ENCODE measurements around the gene INTS13.
"Not testable (repeated sequence)": the region's sequence is repeated elsewhere in the genome, so short reads cannot be mapped to it uniquely, and the experiment has no call there.

INTS13 gene

DNA sequence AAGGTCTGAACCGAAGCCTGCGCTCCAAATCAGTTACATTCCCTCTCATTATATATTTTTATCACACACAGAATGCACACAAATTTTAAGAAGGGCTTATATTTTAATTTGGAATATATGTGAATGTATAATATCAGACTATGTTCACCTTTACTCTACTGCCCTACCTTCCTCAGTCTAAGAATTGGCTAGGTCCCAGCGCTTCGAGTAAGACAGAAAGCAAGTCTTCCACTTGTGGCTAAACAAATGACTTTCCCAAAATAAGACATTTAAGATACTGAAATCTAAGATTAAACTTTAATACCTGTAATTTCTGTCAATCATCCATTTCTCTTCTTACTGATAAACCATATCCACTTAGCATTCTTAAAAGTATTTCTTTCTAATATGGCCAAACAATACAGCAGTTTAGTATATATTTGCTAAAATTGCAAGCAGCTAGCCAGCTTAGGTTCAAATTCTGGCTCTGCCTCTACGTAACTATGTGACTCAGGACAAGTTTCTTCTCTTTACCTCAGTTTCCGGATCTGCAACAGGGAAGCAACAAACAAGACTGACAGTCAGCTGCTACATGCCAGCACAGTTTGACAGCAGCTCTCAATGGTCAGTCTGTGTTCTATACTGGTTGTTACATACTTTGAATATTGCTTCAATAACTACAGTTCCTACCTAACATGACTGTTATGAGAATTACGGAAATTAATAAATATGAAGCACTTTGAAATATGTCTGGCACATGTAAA, 2.0 kb downstream of the INTS13 start:
- FAIRE-seq, result no peak

DNA sequence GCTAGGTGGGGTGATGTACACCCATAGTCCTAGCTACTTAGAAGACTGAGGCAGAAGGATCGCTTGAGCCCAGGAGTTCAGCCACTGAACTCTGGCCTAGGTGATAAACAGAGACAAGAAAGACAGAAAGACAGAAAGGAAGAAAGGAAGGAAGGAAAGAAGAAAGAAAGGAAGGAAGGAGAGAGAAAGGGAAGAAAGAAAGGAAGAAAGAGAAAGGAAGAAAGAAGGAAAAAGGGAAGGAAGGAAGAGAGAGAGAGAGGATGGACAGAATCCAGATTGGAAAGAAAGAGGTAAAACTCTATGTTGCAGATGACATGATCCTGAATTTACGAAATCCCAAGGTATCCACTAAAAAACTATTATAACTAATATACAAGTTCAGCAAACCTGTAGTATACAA, 8.2 kb downstream of the INTS13 start:
- no peak for FAIRE-seq

DNA sequence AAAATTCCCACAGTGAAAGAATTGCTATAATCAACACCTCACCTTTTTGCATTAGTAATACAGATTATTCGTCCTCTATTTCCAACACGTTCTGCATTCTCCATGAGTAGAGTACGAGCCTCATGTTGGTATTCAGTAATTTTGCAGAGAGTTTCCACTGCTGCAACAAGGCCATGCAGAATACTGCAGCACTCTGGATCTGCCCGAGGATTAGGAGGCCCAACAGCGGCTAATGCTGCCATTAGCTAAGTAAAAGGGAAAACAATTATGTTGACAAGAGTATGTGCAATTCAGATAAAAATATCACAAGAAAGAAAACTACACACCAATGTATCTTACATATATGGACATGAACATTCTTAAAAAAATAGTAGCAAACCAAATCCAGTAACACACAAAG, 9.1 kb downstream of the INTS13 start:
- FAIRE-seq, result no peak

DNA sequence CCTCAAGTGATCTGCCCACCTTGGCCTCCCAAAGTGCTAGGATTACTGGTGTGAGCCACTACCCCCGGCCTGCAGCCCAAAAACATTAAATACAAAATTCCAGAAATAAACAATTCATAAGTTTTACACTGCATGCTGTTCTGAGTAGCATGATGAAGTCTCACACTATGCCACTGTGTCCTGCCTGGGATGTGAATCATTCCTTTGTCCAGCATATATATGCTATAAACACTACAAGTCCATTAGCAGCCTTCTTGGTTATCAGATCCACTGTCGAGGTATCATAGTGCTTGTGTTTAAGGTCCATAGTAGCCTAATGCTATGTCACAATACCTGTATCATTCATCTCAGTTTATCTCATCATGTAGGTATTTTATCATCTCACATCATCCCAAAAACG, 15.9 kb downstream of the INTS13 start:
- FAIRE-seq, result no peak

DNA sequence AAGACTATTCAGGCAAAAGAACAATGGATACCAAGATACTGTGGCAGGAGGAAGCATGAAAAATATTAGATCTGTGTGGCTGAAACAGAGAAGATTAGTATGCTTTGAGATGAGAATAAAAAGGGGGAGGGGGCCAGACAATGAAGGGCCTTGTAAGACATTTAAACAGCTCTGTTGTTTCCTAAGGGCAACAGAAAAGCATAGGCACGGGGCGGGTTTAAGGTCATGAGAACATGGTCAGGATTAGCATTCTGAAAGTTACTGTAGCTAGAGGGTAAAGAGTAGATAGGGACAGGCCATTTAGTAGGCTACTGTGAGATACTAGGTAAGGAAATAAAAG, 18.6 kb downstream of the INTS13 start:
- no peak for FAIRE-seq

DNA sequence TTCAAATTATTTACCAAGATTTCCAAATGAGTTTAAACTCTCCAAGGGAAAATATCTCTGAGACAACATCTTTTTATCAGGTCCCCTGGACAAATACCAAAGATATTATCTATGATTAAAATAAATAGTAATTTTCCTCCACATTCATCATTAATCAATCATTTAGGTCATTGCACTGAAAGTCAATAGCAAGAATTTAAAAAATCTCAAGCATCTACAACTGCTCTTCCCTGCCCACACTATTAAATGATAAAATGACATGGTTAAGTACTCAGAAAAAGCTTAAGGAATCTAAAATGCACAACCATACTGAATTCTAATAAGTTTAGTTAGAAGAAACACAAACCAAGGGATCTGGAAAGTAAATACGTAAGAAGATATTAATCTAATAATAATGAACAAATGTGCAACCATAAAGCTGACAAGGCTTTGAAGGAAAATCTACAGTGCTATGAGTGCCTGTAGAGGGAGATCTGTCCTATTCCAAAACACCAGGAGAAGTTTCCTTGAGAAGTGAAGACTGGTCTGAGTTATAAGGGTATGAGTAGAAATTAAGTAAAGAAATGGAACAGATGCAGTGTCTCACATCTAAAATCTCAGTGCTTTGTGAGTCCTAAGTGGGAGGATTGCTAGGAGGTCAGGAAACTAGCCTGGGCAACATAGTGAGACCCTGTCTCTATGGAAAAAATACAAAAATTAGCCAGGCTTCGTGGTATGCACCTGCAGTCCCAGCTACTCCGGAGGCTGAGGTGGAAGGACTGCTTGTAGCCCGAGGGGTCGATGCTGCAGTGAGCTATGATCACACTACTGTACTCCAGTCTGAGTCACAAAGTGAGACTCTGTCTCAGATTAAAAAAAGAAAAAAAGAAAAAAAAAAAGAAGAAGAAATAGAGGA, 19.2 kb downstream of the INTS13 start:
- peak; percentile 73 for FAIRE-seq

DNA sequence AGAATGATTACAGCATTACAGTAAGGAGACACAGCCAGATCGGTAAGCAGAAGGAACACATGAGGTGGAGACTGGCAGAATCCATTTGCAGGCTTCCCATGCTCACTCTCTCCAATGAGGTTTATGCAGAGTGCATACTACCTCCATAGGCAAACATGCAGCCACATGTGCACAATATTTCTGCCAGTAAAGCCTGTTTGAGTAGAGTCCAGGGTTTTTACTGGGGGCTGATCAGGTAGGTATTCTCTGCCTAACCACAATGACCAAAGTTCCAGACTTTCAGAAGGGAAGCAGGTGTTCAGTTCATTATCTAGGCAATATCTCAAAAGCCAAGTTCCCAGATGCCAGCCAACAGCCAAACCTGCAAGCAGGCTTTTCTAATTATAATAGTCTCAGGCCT, 31.1 kb downstream of the INTS13 start:
- FAIRE-seq, result no peak

DNA sequence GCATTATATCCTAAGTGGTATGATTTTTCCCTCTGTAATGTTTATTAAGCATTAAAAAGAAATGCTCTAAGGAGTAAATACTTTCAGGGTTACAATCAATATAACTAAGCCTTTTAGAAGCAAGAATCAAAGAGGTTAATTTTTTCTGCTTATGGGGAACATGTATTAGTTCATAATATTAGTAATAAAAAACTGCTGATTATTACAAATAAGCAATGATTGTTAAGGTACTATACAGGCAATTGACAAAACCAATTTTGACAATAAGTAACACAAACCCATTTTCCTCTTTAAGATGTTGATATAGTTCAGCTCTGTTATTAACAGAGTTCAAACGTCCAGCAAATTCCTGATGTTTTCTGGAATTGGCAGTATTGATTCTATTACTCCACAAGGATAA, 31.8 kb downstream of the INTS13 start:
- no peak for FAIRE-seq

DNA sequence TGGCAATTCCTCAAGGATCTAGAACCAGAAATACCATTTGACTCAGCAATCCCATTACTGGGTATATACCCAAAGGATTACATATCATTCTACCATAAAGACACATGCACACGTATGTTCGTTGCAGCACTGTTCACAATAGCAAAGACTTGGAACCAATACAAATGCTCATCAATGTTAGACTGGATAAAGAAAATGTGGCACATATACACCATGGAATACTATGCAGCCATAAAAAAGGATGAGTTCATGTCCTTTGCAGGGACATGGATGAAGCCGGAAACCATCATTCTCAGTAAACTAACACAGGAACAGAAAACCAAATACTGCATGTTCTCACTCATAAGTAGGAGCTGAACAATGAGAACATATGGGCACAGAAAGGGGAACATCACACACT, 34.4 kb downstream of the INTS13 start:
- not testable (repeated sequence) for FAIRE-seq

DNA sequence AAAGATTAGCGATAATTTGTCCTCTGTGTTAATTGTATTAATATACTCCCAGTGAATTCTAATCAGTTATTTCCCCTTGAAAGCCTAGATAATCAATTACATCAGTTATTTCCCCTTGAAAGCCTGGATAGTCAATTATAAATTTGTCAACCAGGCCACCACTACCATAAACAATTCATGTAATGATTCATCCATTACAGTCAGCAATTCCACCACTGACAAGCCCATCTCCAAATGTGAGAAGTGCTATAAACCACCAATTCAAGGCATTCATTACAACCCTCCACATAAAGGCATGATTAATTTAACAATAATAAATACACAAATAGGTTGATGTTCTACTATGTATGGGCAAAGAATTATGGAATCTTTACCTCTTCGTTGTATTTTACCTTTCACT, 40.9 kb downstream of the INTS13 start:
- no peak for FAIRE-seq

DNA sequence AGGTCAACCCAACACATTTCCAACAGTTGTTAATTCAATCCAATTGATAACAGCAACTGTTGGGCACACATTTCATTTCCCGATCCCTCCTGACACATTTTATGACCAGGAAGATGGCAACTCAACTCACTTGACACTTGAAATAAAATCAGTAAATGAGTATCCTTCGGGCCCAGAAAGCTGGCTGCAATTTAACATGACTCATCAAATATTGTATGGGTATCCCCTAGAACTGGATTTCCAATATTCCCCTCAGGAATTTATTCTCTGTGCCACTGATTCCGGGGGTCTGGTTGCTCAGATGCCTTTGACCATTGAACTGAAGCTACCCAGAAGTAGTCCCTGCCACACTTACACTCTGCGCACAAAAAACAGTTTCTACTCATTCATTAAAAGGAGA, 42.1 kb downstream of the INTS13 start:
- no peak for FAIRE-seq

DNA sequence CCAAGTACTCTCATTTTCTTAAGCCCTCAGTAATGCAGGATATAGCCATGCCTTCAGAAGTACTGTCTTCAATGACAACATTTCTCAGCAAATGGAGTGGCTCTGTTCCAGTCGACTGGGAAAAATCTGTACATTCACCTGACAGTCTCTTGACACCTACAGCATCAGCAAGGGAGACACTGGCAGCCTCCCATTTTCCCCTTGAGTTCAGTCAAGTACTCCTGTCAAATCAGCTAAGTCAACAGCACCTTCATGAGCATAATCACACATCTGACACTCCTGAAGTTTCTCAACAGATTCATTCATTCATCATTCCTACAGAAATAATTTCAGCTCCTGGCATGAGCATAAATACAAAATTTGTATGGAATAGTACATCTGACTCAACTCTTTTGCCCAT, 46.1 kb downstream of the INTS13 start:
- FAIRE-seq, result no peak

DNA sequence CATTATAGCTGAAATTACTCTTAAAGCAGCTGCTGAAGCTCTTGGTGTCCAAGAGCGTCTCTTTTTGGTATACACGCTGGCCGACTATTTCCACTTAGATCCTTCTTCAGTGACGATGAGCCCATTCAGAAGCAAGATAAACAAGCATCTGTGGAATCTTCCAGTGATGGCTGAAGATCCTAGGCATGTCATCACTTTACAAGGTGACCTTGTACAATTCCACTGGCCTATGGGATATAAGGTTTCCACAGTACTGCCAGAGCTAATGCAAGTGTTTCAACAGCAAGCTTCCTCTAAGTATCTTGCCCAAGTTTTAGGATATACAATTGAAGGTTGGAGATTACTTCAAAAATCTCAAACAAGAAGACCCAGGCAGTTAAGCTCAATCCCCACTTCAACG, 47.0 kb downstream of the INTS13 start:
- FAIRE-seq, result no peak

DNA sequence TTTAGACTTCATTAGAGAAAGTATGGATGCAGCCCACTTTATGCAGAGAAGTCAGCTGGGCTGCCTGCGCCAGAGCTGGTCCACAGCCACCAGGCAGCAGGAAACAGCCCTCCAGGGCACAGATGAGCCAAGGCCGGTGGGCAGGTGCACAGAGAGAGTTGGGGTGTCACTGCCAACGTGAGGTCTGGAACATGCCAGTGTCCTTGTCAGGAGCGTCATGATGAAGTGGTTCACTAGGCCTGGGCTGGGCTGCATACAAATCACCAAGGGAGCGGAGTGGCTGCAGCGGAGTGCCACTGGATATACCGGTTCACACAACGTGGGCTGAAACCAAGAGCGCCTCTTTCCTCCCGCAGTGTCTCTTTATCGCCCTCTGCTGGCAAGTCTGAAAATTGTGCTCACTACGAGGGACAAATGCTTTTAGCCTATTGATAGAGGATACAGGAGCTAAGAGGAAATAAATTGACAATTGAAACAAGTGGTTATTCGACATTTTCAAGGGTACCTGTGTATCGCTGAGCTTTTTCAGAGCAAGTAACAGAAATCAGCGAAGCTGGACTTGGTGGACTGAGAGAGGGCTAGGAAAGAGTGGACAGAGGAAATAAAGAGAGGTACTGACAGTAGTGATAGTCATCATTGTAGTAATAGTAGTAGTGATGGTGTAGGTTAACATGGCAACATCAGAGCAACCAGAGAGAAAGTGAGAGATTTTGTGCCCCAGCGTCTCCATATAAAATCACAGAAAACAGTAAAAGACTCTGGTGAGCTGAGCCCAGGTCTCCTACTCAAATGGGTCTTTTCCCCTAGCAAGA, 52.8 kb downstream of the INTS13 start:
- FAIRE-seq, result peak; percentile 9

DNA sequence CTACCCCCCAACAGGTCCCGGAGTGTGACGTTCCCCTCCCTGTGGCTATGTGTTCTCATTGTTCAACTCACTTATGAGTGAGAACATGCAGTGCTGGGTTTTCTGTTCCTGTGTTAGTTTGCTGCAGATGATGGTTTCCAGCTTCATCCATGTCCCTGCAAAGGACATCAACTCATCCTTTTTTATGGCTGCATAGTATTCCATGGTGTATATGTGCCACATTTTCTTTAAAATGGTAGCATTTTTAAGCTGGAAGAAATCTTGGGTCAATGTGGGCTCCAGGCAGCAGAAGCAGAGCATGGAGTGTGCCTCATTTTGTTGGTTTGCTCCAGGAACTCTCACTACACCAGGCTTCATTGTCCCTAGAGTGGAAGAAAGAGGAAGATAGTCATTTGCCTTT, 57.2 kb downstream of the INTS13 start:
- no peak for FAIRE-seq

DNA sequence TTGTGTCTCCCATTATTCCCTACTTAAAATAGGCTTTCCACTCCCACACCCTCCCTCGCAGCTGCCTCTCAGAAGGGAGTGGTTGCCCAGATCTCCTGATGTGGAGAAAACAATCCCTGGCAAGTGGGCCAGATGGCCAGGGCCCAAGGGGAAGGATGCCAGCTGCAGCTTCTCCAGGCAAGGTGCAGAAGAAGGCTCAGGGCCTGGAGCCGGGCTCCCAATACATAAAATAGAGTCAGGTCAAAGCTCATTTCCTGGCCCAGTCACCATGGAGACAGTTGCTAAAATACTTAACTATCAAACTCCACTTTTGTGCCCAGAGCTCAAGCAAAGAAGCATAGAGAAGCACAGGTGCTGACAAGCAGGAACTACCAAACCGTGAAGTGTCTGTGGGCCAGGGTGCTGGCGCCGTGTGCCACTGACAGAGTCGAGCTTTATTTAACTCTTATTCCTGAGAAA, 59.1 kb downstream of the INTS13 start:
- FAIRE-seq, result no peak

DNA sequence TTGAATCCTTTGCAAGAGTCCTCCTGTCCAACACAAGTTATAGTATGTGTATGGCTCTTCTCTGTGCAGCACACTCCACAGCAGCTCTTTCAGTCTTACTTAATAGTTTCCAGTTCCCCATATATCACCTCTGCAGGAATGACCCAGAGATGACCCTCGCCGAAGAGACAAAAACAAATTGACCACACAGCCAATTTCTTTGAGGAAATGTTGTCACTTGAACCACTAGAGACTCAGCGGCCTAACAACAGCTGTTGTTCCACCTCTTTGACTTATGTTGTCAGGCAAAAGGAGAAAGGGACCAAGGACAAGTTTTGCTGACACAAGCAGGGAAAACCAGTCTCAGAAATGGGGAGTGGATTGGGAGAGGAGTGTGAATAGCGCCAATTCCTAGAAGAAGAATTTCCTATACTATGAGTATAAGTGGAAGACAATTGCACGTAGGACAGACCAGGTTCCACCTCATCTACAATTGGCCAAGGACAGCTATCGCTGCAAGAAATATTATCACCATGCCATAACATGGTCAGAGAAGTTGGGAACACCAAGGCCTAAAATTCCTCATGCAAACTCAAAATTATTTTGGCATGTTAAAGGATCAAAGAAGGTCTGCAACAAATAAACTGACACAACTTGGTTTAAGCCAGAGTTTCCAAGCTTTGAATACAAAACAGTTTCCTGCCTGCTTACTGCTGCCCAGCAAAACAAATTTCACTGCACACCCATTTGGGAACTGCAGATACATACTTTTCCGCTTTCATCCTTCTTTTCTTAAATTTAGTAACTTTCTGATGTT, 63.1 kb downstream of the INTS13 start:
- FAIRE-seq, result no peak

DNA sequence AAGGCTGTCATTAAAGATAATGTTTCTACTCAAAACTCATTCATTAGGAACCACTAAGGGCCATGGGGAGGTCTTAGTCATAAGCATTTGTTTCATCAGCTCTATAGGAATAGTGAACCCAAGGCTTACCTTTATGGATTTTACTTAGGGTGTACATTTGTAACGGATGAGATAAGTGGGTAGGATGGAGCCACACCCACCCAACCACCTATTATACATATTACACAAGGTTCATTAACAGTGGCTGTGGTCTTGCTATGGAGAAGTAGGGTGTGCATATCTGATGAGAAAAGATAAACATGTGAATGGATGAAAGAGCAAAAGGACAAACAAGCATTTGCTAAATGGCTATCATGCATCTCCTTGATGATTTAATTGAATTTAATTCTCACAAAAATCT, 65.2 kb downstream of the INTS13 start:
- no peak for FAIRE-seq

DNA sequence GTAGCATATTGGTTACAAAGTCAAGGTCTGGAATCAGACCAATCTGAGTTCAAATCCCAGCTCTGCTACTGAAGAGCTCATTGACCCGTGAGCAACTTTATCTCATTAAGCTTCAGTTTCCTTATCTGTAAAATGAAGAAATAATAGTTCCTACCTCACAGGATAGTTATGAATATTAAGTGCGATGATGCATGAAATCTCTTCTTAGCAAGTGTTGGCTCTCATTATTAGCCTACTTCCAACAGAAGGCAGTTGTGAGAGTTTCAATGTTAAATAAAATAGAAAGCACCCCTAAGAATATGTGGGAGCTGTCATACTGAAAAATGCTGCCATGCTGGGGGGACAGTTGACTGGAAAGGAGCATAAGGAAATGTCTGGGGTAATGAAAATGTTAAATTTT, 65.8 kb downstream of the INTS13 start:
- no peak for FAIRE-seq

DNA sequence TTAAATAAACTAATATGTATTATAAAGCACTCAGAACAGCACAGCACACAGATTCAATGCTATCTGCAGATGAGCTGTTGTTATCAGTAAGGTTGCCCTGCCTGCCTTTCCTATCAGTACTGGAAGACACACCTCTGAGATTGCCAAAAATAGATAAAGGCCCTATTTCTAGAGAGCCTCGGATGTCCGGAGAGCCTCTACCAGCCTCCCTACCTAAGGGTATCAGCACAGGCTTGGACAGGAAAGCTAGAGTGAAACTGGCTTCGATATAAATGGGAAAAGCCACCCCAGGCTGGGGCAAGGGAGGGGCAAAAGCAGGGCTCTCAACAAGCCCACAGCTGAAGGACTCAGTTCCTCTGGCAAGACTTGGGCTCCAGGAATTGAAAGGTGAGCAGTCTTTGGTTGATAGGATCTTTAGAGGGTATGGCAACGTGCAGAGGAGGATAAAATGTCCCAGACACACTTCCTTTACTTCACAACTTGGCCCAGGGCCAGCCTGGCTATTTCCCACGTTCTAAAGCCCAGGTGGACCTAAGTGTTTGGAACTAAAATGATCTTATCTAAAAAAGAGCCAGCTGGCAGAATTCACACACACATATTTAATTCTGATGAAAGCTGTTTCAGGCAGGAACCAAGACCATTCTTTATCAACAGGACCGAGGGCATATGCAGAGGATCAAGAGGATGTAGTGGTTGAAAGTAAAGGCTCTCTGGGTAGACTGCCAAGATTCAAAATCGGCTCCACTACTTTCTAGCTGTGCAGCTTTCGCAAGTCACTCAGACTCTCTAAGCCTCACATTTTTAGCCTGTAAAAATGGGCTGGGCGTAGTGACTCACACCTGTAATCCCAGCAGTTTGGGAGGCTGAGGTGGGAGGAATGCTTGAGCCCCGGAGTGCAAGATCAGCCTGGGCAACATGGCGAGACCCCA, 67.0 kb downstream of the INTS13 start:
- no peak for FAIRE-seq

DNA sequence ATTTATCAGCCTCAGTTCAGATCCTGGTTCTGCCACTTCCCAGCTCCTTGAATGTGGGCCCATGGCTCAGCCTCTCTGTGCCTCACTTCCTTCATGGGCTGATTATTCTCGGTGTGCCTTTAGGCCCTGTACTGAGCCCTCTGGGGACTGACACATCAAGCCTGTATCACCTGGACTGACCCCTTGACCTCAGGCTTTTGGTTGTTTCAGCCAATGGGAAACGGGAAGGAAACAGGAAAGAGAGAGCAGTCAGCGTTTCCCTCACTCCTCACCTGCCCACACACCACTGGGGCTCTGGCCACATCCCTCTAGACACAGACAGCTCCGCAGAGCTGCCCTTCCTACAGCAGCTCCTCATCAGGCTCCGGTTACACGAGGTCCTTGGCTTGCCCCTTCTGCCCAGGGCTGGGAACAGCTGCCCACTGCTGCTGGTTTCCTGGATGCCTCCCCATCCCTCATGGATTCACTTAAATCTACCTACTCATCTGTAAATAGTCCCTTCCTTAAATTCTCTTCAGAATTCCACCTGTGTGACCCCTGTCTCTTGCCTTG, 67.8 kb downstream of the INTS13 start:
- no peak for FAIRE-seq
